ENCODE measurements around the gene AXIN1.
"Not testable (repeated sequence)": the region's sequence is repeated elsewhere in the genome, so short reads cannot be mapped to it uniquely, and the experiment has no call there.

Gene AXIN1

DNA sequence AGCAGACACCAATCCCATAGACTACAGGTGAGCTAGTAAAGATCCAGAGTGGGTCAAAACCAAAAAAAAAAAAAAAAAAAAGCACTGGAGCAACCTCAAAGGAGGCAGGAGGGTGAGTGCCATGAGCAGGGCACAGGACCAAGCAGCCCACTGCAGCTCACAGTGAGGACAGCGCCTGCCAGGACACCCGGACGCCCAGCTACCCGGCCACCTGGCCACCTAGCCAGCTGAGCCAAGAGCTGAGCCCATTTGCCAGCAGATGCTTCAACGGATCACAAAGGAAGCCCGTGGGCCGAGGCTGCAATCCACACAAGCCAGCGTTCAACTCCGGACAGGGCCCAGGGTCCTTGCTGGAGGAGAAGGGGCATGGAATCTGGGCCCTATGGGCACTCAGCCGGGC, 15.1 kb downstream of the AXIN1 start:
- Histone ChIP-seq H3K9ac (0 out of 22 replicates have a peak overlapping the region, but pooled peaks of 1 of the 11 experiments have one; percentile 23), H3K4me3 (no peak overlapping the region), H4K20me1 (peaks cover 88 to 100% (median 96%) of the 10 kb centered on the region in 11 experiments), H3K9me3 (replicated peaks in 1 of 11) (peaks cover 0 to 5% (median 0%) of the 10 kb centered on the region in 11 experiments; a peak in 2 of 22 replicates), H3K4me2 (peak overlapping the region in 4 of 11 experiments; percentile 19 to 93 (median 73); a peak in 5 of 22 replicates), H3K27me3 (no peaks in the 10 kb centered on the region), H3K4me1 (peaks cover 39 to 65% (median 50%) of the 10 kb centered on the region in 10 experiments), H3K27ac (peak overlapping the region in 3 of 11 experiments; percentile 3 to 50 (median 22); a peak in 5 of 22 replicates), H3K36me3 (peaks cover 9 to 27% (median 19%) of the 10 kb centered on the region in 11 experiments)
- TF ChIP-seq Cebpa-rat (IDR thresholded peaks at IDR 0.05): no peak

- peak overlapping the region in 9 of 11 experiments; percentile 0 to 48 (median 26); a peak in 9 of 22 replicates for H3K4me2 ChIP-seq
- peaks cover 90 to 100% (median 100%) of the 10 kb centered on the region in 11 experiments for H4K20me1 ChIP-seq
Measured at GRCh38 chr16:336269-336668, 16.3 kb downstream of the AXIN1 start.

DNA sequence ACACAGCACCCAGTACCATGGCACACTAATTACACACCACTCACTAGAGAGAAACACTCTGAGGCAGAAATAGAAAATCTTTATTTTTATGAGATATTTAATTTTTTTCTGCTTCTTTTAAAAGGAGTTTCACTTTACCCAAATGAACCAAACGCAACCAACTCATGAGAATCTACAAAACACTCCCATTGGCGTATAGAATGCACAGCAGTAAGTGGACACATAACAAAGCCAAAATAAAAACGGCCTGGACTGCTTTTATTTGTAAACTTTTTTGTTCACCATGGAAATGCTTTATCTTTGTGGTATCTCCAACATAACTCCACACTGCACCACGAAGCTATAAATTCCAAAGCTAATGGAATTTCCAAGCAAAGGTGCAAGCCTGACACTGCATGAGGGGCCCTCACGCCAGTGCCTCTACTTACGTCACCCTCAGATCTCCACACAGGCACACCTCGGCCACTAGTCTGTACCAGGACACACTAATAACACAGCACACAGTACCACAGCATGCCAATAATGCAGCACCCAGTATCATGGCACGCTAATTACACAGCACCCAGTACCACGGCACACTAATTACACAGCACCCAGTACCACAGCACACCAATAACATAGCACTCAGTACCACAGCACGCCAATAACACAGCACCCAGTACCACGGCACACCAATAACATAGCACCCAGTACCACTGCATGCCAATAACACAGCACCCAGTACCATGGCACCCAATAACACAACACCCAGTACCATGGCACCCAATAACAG, 17.5 kb downstream of the AXIN1 start:
- H3K9ac ChIP-seq; H3K27ac ChIP-seq; H3K4me2 ChIP-seq; H3K27me3 ChIP-seq; H3K9me3 ChIP-seq (replicated peaks in 1 of 11); H3K4me3 ChIP-seq: not testable (repeated sequence)
- Histone ChIP-seq H4K20me1 (peaks cover 90 to 100% (median 100%) of the 10 kb centered on the region in 11 experiments), H3K36me3 (peaks cover 0 to 24% (median 9%) of the 10 kb centered on the region in 11 experiments; a peak in 11 of 22 replicates), H3K4me1 (peaks cover 43 to 66% (median 52%) of the 10 kb centered on the region in 10 experiments)

More at GRCh38 chr16:336269-336668, 16.3 kb downstream of the AXIN1 start:
- no peak for TF ChIP-seq Cebpa-rat (IDR thresholded peaks at IDR 0.05)
- H3K4me3 ChIP-seq: no peak overlapping the region
- no peak overlapping the region for H3K27ac ChIP-seq
- no peak overlapping the region for H3K9ac ChIP-seq
- no peaks in the 10 kb centered on the region; a peak in 1 of 22 replicates for H3K9me3 ChIP-seq (replicated peaks in 1 of 11)
- no peaks in the 10 kb centered on the region for H3K27me3 ChIP-seq
- peaks cover 2 to 19% (median 11%) of the 10 kb centered on the region in 11 experiments; a peak in 12 of 22 replicates for H3K36me3 ChIP-seq
- H3K4me1 ChIP-seq: peaks cover 48 to 71% (median 58%) of the 10 kb centered on the region in 10 experiments

DNA sequence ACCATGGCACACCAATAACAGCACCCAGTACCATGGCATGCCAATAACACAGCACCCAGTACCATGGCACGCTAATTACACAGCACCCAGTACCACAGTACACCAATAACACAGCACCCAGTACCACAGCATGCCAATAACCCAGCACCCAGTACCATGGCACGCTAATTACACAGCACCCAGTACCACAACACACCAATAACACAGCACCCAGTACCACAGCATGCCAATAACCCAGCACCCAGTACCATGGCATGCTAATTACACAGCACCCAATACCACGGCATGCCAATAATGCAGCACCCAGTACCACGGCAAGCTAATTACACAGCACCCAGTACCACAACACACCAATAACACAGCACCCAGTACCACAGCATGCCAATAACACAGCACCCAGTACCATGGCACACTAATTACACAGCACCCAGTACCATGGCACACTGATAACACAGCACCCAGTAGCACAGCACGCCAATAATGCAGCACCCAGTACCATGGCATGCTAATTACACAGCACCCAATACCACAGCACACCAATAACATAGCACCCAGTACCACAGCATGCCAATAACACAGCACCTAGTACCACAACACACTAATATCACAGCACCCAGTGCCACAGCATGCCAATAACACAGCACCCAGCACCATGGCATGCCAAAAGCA, 18.2 kb downstream of the AXIN1 start:
- not testable (repeated sequence) for H3K9me3 ChIP-seq (replicated peaks in 1 of 11); H3K4me3 ChIP-seq; H3K27me3 ChIP-seq; H3K4me2 ChIP-seq; H3K9ac ChIP-seq; H3K27ac ChIP-seq
- peaks cover 0 to 24% (median 9%) of the 10 kb centered on the region in 11 experiments; a peak in 11 of 22 replicates for H3K36me3 ChIP-seq
- H4K20me1 ChIP-seq: peaks cover 90 to 100% (median 100%) of the 10 kb centered on the region in 11 experiments
- H3K4me1 ChIP-seq: peaks cover 35 to 59% (median 51%) of the 10 kb centered on the region in 10 experiments

- H3K4me1 ChIP-seq: peaks cover 28 to 58% (median 52%) of the 10 kb centered on the region in 10 experiments
- peaks cover 91 to 100% (median 100%) of the 10 kb centered on the region in 11 experiments for H4K20me1 ChIP-seq
- TF ChIP-seq Cebpa-rat (IDR thresholded peaks at IDR 0.05): no peak
- no peak overlapping the region for H3K27ac ChIP-seq
- no peaks in the 10 kb centered on the region for H3K9me3 ChIP-seq (replicated peaks in 1 of 11)
- peaks cover 0 to 24% (median 9%) of the 10 kb centered on the region in 11 experiments; a peak in 11 of 22 replicates for H3K36me3 ChIP-seq
- no peak overlapping the region for H3K4me2 ChIP-seq
- H3K27me3 ChIP-seq: no peaks in the 10 kb centered on the region
- H3K9ac ChIP-seq: no peak overlapping the region
- H3K4me3 ChIP-seq: no peak overlapping the region
Measured at GRCh38 chr16:333406-334094, 19.0 kb downstream of the AXIN1 start.

- peaks cover 94 to 100% (median 100%) of the 10 kb centered on the region in 11 experiments for H4K20me1 ChIP-seq
- H3K27me3 ChIP-seq; H3K27ac ChIP-seq; H3K9ac ChIP-seq; H3K4me3 ChIP-seq; H3K9me3 ChIP-seq (replicated peaks in 1 of 11): not testable (repeated sequence)
- H3K4me1 ChIP-seq: peaks cover 29 to 59% (median 47%) of the 10 kb centered on the region in 10 experiments
- peak overlapping the region in 8 of 11 experiments; percentile 29 to 80 (median 48); a peak in 11 of 22 replicates for H3K4me2 ChIP-seq
- peaks cover 0 to 19% (median 9%) of the 10 kb centered on the region in 11 experiments; a peak in 10 of 22 replicates for H3K36me3 ChIP-seq
Measured at GRCh38 chr16:331181-331814, 21.2 kb downstream of the AXIN1 start.

- no peak for TF ChIP-seq Cebpa-rat (IDR thresholded peaks at IDR 0.05)
- H3K9me3 ChIP-seq (replicated peaks in 1 of 11): no peaks in the 10 kb centered on the region
- H3K4me2 ChIP-seq: peak overlapping the region in 1 of 11 experiments; percentile 10; a peak in 1 of 22 replicates
- no peak overlapping the region for H3K9ac ChIP-seq
- peaks cover 29 to 61% (median 49%) of the 10 kb centered on the region in 10 experiments for H3K4me1 ChIP-seq
- peaks cover 0 to 14% (median 9%) of the 10 kb centered on the region in 11 experiments; a peak in 9 of 22 replicates for H3K36me3 ChIP-seq
- peaks cover 94 to 100% (median 100%) of the 10 kb centered on the region in 11 experiments for H4K20me1 ChIP-seq
- H3K27ac ChIP-seq: no peak overlapping the region
- H3K4me3 ChIP-seq: no peak overlapping the region
- no peaks in the 10 kb centered on the region for H3K27me3 ChIP-seq
Measured at GRCh38 chr16:330741-331140, 21.8 kb downstream of the AXIN1 start.
